Activated CD8-positive, alpha-beta T cell treated with anti-CD3 and anti-CD28 coated beads, Interleukin-2, amount 10 ng/mL, durations not matched to agents 7 days and 5 days (primary cell): ENCODE measurements around the gene GPR142. TPM values are rescaled to one million over a fixed set of nuclear protein-coding genes. Genes with fewer than 3 reads are reported as not detected.
"Not testable (repeated sequence)": the region's sequence is repeated elsewhere in the genome, so short reads cannot be mapped to it uniquely, and the experiment has no call there.

Source experiments
- ATAC-seq: fragments of 150-1000 bp; cut with Tn5 transposase; one replicate; pipeline ENCODE4 v1.10.0; 2021; ENCODE audit warnings: moderate library complexity
- CTCF ChIA-PET: fragments of 350-600 bp; sonication (Branson Sonifier 250); formaldehyde crosslinking; loops from one replicate; lab custom pipeline; 2021; ENCODE audit warnings: antibody characterized with exemption; lab: Charles Lee
- POLR2A ChIA-PET: fragments of 350-600 bp; sonication (Branson Sonifier 250); formaldehyde crosslinking; loops from one replicate; lab custom pipeline; 2021; ENCODE audit warnings: antibody characterized with exemption; lab: Charles Lee
- DNase-seq: peaks from one replicate; pipeline ENCODE4 v3.0.0-alpha.2; 2020
- H3K27ac Mint-ChIP-seq: one replicate; pipeline ENCODE4 v1.8.0; 2021; ENCODE audit warnings: mild to moderate bottlenecking, mixed read lengths
- H3K27me3 Mint-ChIP-seq: one replicate; pipeline ENCODE4 v1.8.0; 2021; ENCODE audit warnings: low read depth, mixed read lengths
- H3K36me3 Mint-ChIP-seq: one replicate; pipeline ENCODE4 v1.8.0; 2021; ENCODE audit warnings: low read depth, mixed read lengths
- H3K4me1 Mint-ChIP-seq: one replicate; pipeline ENCODE4 v1.8.0; 2021; ENCODE audit warnings: low read depth, mixed read lengths
- H3K4me3 Mint-ChIP-seq: one replicate; pipeline ENCODE4 v1.8.0; 2021; ENCODE audit warnings: mild to moderate bottlenecking, mixed read lengths
- H3K9me3 Mint-ChIP-seq: one replicate; pipeline ENCODE4 v1.8.0; 2022; ENCODE audit warnings: mixed read lengths; ENCODE audit not compliant: insufficient read depth
- total RNA-seq, 2 experiments: library from RNA; stranded (reverse); gene quantifications; one replicate each; pipeline ENCODE4 v1.2.3, GENCODE V29; 2021

GPR142 gene
- total RNA-seq, 2 experiments from 2014 or later = not detected

- POLR2A ChIA-PET = no interaction called here
- ATAC-seq (no peak), DNase-seq (no peak)
- CTCF ChIA-PET = no interaction called here
- no peaks in the 10 kb centered on the region for H3K36me3 Mint-ChIP-seq
- H3K27ac Mint-ChIP-seq = no peak overlapping the region
- no peaks in the 10 kb centered on the region for H3K9me3 Mint-ChIP-seq
- peaks cover 8% of the 10 kb centered on the region for H3K27me3 Mint-ChIP-seq
- no peaks in the 10 kb centered on the region for H3K4me1 Mint-ChIP-seq
- no peak overlapping the region for H3K4me3 Mint-ChIP-seq
These were observed 36.3 kb downstream of the GPR142 start for GRCh38 chr17:74403512-74404137.

- H3K9me3 Mint-ChIP-seq = no peaks in the 10 kb centered on the region
- no peak overlapping the region for H3K27ac Mint-ChIP-seq
- no peak for ATAC-seq
- no peak for DNase-seq
- ChIA-PET POLR2A (no interaction called here), CTCF (no interaction called here)
- no peaks in the 10 kb centered on the region for H3K36me3 Mint-ChIP-seq
- no peaks in the 10 kb centered on the region for H3K4me1 Mint-ChIP-seq
- no peak overlapping the region for H3K4me3 Mint-ChIP-seq
- H3K27me3 Mint-ChIP-seq = peaks cover 8% of the 10 kb centered on the region
These were observed 36.9 kb downstream of the GPR142 start for GRCh38 chr17:74404218-74404617.

- H3K36me3 Mint-ChIP-seq = no peaks in the 10 kb centered on the region
- H3K9me3 Mint-ChIP-seq = no peaks in the 10 kb centered on the region
- peaks cover under 1% of the 10 kb centered on the region for H3K4me1 Mint-ChIP-seq
- DNase-seq = no peak
- H3K4me3 Mint-ChIP-seq = no peak overlapping the region
- POLR2A ChIA-PET = no interaction called here
- CTCF ChIA-PET = no interaction called here
- peaks cover 8% of the 10 kb centered on the region for H3K27me3 Mint-ChIP-seq
- no peak overlapping the region for H3K27ac Mint-ChIP-seq
- ATAC-seq = no peak
These were observed 37.5 kb downstream of the GPR142 start for GRCh38 chr17:74404789-74405188.

- H3K4me3 Mint-ChIP-seq, H3K27me3 Mint-ChIP-seq, H3K9me3 Mint-ChIP-seq, H3K36me3 Mint-ChIP-seq, CTCF ChIA-PET, ATAC-seq, H3K27ac Mint-ChIP-seq, H3K4me1 Mint-ChIP-seq, DNase-seq, POLR2A ChIA-PET: not testable (repeated sequence)
These were observed 38.0 kb downstream of the GPR142 start for GRCh38 chr17:74405311-74405710.

- ChIA-PET CTCF (interaction anchor here (1.2 to 2.8 kb wide), 2 partner anchors 28 to 50 kb away, joined by 3 to 10 read pairs; no protein-coding TSS in a partner anchor), POLR2A (interaction anchor here (1.1 kb wide), 1 partner anchor 27 kb away, joined by 5 read pairs; no protein-coding TSS in a partner anchor)
- no peak for DNase-seq
These were observed 40.1 kb downstream of the GPR142 start for GRCh38 chr17:74407384-74407783.

GRCh38 chr17:74408262-74408661, 41.0 kb downstream of the GPR142 start:
- CTCF ChIA-PET = interaction anchor here (0.7 to 2.8 kb wide), 2 partner anchors 28 to 40 kb away, joined by 3 to 10 read pairs; no protein-coding TSS in a partner anchor
- Mint-ChIP-seq H3K4me3 (no peak overlapping the region), H3K4me1 (peaks cover 11% of the 10 kb centered on the region), H3K27ac (no peak overlapping the region), H3K27me3 (peaks cover 3% of the 10 kb centered on the region), H3K9me3 (no peaks in the 10 kb centered on the region), H3K36me3 (no peaks in the 10 kb centered on the region)
- POLR2A ChIA-PET = interaction anchor here (1.1 kb wide), 1 partner anchor 28 kb away, joined by 5 read pairs; no protein-coding TSS in a partner anchor
- no peak for DNase-seq
- no peak for ATAC-seq

More at GRCh38 chr17:74407384-74407783, 40.1 kb downstream of the GPR142 start:
- H3K27ac Mint-ChIP-seq = no peak overlapping the region
- peaks cover 3% of the 10 kb centered on the region for H3K27me3 Mint-ChIP-seq
- peaks cover 11% of the 10 kb centered on the region for H3K4me1 Mint-ChIP-seq
- H3K36me3 Mint-ChIP-seq = no peaks in the 10 kb centered on the region
- H3K9me3 Mint-ChIP-seq = no peaks in the 10 kb centered on the region
- H3K4me3 Mint-ChIP-seq = no peak overlapping the region
- no peak for ATAC-seq

- POLR2A ChIA-PET = no interaction called here
- no peak for DNase-seq
- no peak for ATAC-seq
These were observed 41.5 kb downstream of the GPR142 start for GRCh38 chr17:74408815-74409214.

GRCh38 chr17:74410001-74410443, 42.7 kb downstream of the GPR142 start:
- POLR2A ChIA-PET = no interaction called here
- CTCF ChIA-PET = interaction anchor here (0.8 to 2.8 kb wide), 3 partner anchors 15 to 31 kb away, joined by 3 to 10 read pairs (median 6); no protein-coding TSS in a partner anchor
- Mint-ChIP-seq H3K9me3 (no peaks in the 10 kb centered on the region), H3K27me3 (peaks cover 3% of the 10 kb centered on the region), H3K4me1 (peaks cover 11% of the 10 kb centered on the region), H3K36me3 (no peaks in the 10 kb centered on the region), H3K27ac (peak overlapping the region; percentile 20), H3K4me3 (no peak overlapping the region)
- DNase-seq (no peak), ATAC-seq (no peak)

More at GRCh38 chr17:74408815-74409214, 41.5 kb downstream of the GPR142 start:
- CTCF ChIA-PET = interaction anchor here (2.8 kb wide), 1 partner anchor 29 kb away, joined by 10 read pairs; no protein-coding TSS in a partner anchor
- Mint-ChIP-seq H3K9me3 (no peaks in the 10 kb centered on the region), H3K36me3 (no peaks in the 10 kb centered on the region), H3K27me3 (peaks cover 3% of the 10 kb centered on the region), H3K27ac (no peak overlapping the region), H3K4me1 (peaks cover 11% of the 10 kb centered on the region), H3K4me3 (no peak overlapping the region)

GRCh38 chr17:74412581-74412980, 45.3 kb downstream of the GPR142 start:
- DNase-seq (no peak), ATAC-seq (no peak)
- no peak overlapping the region for H3K27ac Mint-ChIP-seq
- peaks cover 11% of the 10 kb centered on the region for H3K4me1 Mint-ChIP-seq
- ChIA-PET CTCF (interaction anchor here (2.7 kb wide), 1 partner anchor 33 kb away, joined by 6 read pairs; no protein-coding TSS in a partner anchor), POLR2A (interaction anchor here (0.6 kb wide), 1 partner anchor 17 kb away, joined by 3 read pairs; no protein-coding TSS in a partner anchor)
- H3K9me3 Mint-ChIP-seq = no peaks in the 10 kb centered on the region
- H3K4me3 Mint-ChIP-seq = no peak overlapping the region
- H3K27me3 Mint-ChIP-seq = peaks cover 3% of the 10 kb centered on the region
- H3K36me3 Mint-ChIP-seq = no peaks in the 10 kb centered on the region

GRCh38 chr17:74413491-74413890, 46.2 kb downstream of the GPR142 start:
- Mint-ChIP-seq H3K27me3 (peaks cover 3% of the 10 kb centered on the region), H3K4me1 (peaks cover 11% of the 10 kb centered on the region), H3K4me3 (no peak overlapping the region), H3K9me3 (no peaks in the 10 kb centered on the region), H3K27ac (no peak overlapping the region), H3K36me3 (no peaks in the 10 kb centered on the region)
- CTCF ChIA-PET = no interaction called here
- DNase-seq (no peak), ATAC-seq (no peak)
- POLR2A ChIA-PET = interaction anchor here (0.6 kb wide), 1 partner anchor 99 kb away, joined by 5 read pairs; no protein-coding TSS in a partner anchor

- H3K9me3 Mint-ChIP-seq = no peaks in the 10 kb centered on the region
- no peak for ATAC-seq
- no peak overlapping the region for H3K27ac Mint-ChIP-seq
- POLR2A ChIA-PET = no interaction called here
- DNase-seq = no peak
- peaks cover 11% of the 10 kb centered on the region for H3K4me1 Mint-ChIP-seq
- peaks cover 3% of the 10 kb centered on the region for H3K27me3 Mint-ChIP-seq
- H3K36me3 Mint-ChIP-seq = no peaks in the 10 kb centered on the region
- CTCF ChIA-PET = no interaction called here
- no peak overlapping the region for H3K4me3 Mint-ChIP-seq
These were observed 47.2 kb downstream of the GPR142 start for GRCh38 chr17:74414510-74414909.
